GM12878 (cell line): ENCODE data around the gene RAI14. TPM values are rescaled to one million over a fixed set of nuclear protein-coding genes. Genes with fewer than 3 reads are reported as not detected.

Source experiments
- ATAC-seq: fragments of 200-7000 bp; cut with Tn5 transposase; 3 replicates; pipeline ENCODE4 v1.9.1; 2020; ENCODE audit warnings: mild to moderate bottlenecking, moderate library complexity
- BruUV-seq: library from RNA; stranded (reverse); fragments of 400-500 nt; replicated peaks from 2 replicates; lab custom pipeline; 2021; lab: Mats Ljungman, UMichigan
- CTCF ChIA-PET: fragments of 300-600 bp; sonication (Branson Sonifier 250); formaldehyde crosslinking; extraction: SDS; loops from one replicate; lab custom pipeline; 2021; ENCODE audit warnings: inconsistent platforms; lab: Yijun Ruan, JAX
- POLR2A ChIA-PET: fragments of 350-600 bp; formaldehyde crosslinking; extraction: SDS; loops from one replicate; lab custom pipeline; 2021; ENCODE audit warnings: inconsistent platforms; lab: Charles Lee
- RAD21 ChIA-PET: fragments of 300-600 bp; sonication (Branson Sonifier 250); formaldehyde crosslinking; loops from one replicate; lab custom pipeline; 2023; ENCODE audit warnings: antibody characterized with exemption; ENCODE audit not compliant: unreplicated experiment; lab: Charles Lee
- SMC1A ChIA-PET: fragments of 300-600 bp; sonication (Branson Sonifier 250); formaldehyde crosslinking; loops from one replicate; lab custom pipeline; 2023; ENCODE audit not compliant: unreplicated experiment, uncharacterized antibody; lab: Charles Lee
- DNase-seq: peaks from one replicate; pipeline ENCODE4 v3.0.0-alpha.2; 2011; ENCODE audit warnings: low read depth, low spot score
- FAIRE-seq: peaks from 3 replicates; lab custom pipeline; 2011; peaks lifted over from hg19 to GRCh38; lab: Jason Lieb, UNC
- H2AFZ ChIP-seq: 2 replicates; pipeline ENCODE4 v1.6.0; 2011; ENCODE audit warnings: low read depth, low read length, control low read depth; ENCODE audit not compliant: control insufficient read depth
- H3K27ac ChIP-seq: 2 replicates; pipeline ENCODE4 v1.5.1; 2011; ENCODE audit warnings: control low read depth; ENCODE audit not compliant: control insufficient read depth, insufficient read depth
- H3K27me3 ChIP-seq, 2 experiments: replicated peaks in 1 of 2; 2 replicates each; pipeline versions ENCODE4 v1.6.0 to v1.6.1; 2011; ENCODE audit warnings: low read length in 1 of 2; ENCODE audit not compliant: control insufficient read depth in 2 of 2, insufficient read depth in 2 of 2
- H3K36me3 ChIP-seq, 2 experiments: 2 replicates each; pipeline ENCODE4 v1.5.1; 2011; ENCODE audit warnings: low read length in 1 of 2; ENCODE audit not compliant: control insufficient read depth in 2 of 2, insufficient read depth in 2 of 2
- H3K4me1 ChIP-seq: 2 replicates; pipeline ENCODE4 v1.6.1; 2011; ENCODE audit warnings: mild to moderate bottlenecking, low read length, moderate library complexity, mixed read lengths; ENCODE audit not compliant: control insufficient read depth, insufficient read depth
- H3K4me2 ChIP-seq: 2 replicates; pipeline ENCODE4 v1.6.0; 2011; ENCODE audit warnings: control low read depth; ENCODE audit not compliant: control insufficient read depth, insufficient read depth
- H3K4me3 ChIP-seq: fragments of 200-600 bp; sonication (generic); 2 replicates; pipeline ENCODE4 v1.5.1; 2016
- H3K79me2 ChIP-seq: 2 replicates; pipeline ENCODE4 v1.6.0; 2011; ENCODE audit warnings: low read length; ENCODE audit not compliant: control insufficient read depth, insufficient read depth
- H3K9ac ChIP-seq: 2 replicates; pipeline ENCODE4 v1.8.0; 2011; ENCODE audit warnings: low read length, control low read depth, mixed read lengths; ENCODE audit not compliant: control insufficient read depth, insufficient read depth
- H3K9me3 ChIP-seq: replicated peaks from 3 replicates; pipeline ENCODE4 v1.5.1; 2011; ENCODE audit warnings: mild to moderate bottlenecking, low read length; ENCODE audit not compliant: control insufficient read depth, insufficient read depth
- H4K20me1 ChIP-seq: 2 replicates; pipeline ENCODE4 v1.6.0; 2011; ENCODE audit not compliant: control insufficient read depth, insufficient read depth
- ATF2 ChIP-seq: IDR thresholded peaks from 2 replicates; pipeline ENCODE4 v1.6.1; 2012; ENCODE audit warnings: low read length, inconsistent platforms
- BCL3 ChIP-seq: IDR thresholded peaks from 2 replicates; pipeline ENCODE4 v1.6.1; 2011; ENCODE audit warnings: borderline replicate concordance, low read depth, mild to moderate bottlenecking, moderate library complexity, low read length; ENCODE audit not compliant: insufficient read depth, poor library complexity, severe bottlenecking
- CBX3 ChIP-seq: fragments of 200-600 bp; sonication (generic); IDR thresholded peaks from 2 replicates; pipeline ENCODE4 v1.6.1; 2016; ENCODE audit warnings: low read depth, borderline replicate concordance
- CHD2 ChIP-seq: IDR thresholded peaks from 2 replicates; pipeline ENCODE4 v1.6.1; 2011; ENCODE audit warnings: low read depth, low read length, improper control_type of control experiment, borderline replicate concordance
- CREM ChIP-seq: IDR thresholded peaks from 2 replicates; pipeline ENCODE4 v1.6.1; 2014; ENCODE audit warnings: antibody characterized with exemption, low read depth
- EED ChIP-seq: sonication (generic); IDR thresholded peaks from 2 replicates; pipeline ENCODE4 v1.6.1; 2016; ENCODE audit warnings: antibody characterized with exemption, low read depth
- EP300 ChIP-seq, 2 experiments: fragments of 150-350 bp in 1 of 2; IDR thresholded peaks; 2 replicates each; pipeline ENCODE4 v1.6.1; 2011 to 2012; ENCODE audit warnings: low read depth in 2 of 2, low read length in 2 of 2, borderline replicate concordance in 1 of 2, improper control_type of control experiment in 1 of 2, inconsistent platforms in 1 of 2; ENCODE audit not compliant: control insufficient read depth in 1 of 2
- ESRRA ChIP-seq: IDR thresholded peaks from 2 replicates; pipeline ENCODE4 v1.6.1; 2012; ENCODE audit warnings: mild to moderate bottlenecking, low read length, improper control_type of control experiment
- HDAC6 ChIP-seq: fragments of 200-600 bp; sonication (generic); IDR thresholded peaks from one replicate; pipeline ENCODE4 v1.8.0; 2017; ENCODE audit warnings: antibody characterized with exemption; ENCODE audit not compliant: unreplicated experiment
- IKZF2 ChIP-seq, 2 experiments: fragments of 450-650 bp; IDR thresholded peaks; 2 replicates each; pipeline ENCODE4 v1.6.1; 2017; ENCODE audit warnings: mild to moderate bottlenecking in 2 of 2, moderate library complexity in 2 of 2
- JUNB ChIP-seq: IDR thresholded peaks from 2 replicates; pipeline ENCODE4 v1.6.1; 2016; ENCODE audit warnings: antibody characterized with exemption, mild to moderate bottlenecking
- KAT2A ChIP-seq: conservative IDR thresholded peaks from 2 replicates; pipeline ENCODE4 v1.6.1; 2011; ENCODE audit warnings: low read depth, low read length; ENCODE audit not compliant: control insufficient read depth
- NR2C1 ChIP-seq: fragments of 450-650 bp; IDR thresholded peaks from 2 replicates; pipeline ENCODE4 v1.6.1; 2017; ENCODE audit warnings: antibody characterized with exemption, mild to moderate bottlenecking, moderate library complexity
- POLR2A ChIP-seq: IDR thresholded peaks from 2 replicates; pipeline ENCODE4 v1.6.1; 2011; ENCODE audit warnings: low read depth, mild to moderate bottlenecking, low read length
- POU2F2 ChIP-seq: IDR thresholded peaks from 3 replicates; pipeline ENCODE4 v1.6.1; 2011; ENCODE audit warnings: low read depth, mild to moderate bottlenecking, low read length, borderline replicate concordance
- RFX5 ChIP-seq: IDR thresholded peaks from 2 replicates; pipeline ENCODE4 v1.6.1; 2011; ENCODE audit warnings: low read depth, low read length, improper control_type of control experiment
- SMAD5 ChIP-seq: IDR thresholded peaks from 2 replicates; pipeline ENCODE4 v1.6.1; 2016; ENCODE audit warnings: antibody characterized with exemption, low read depth
- SMARCA5 ChIP-seq: fragments of 450-650 bp; IDR thresholded peaks from 2 replicates; pipeline ENCODE4 v1.6.1; 2017; ENCODE audit warnings: mild to moderate bottlenecking
- YBX1 ChIP-seq: fragments of 450-650 bp; IDR thresholded peaks from 2 replicates; pipeline ENCODE4 v1.6.1; 2016; ENCODE audit warnings: antibody characterized with exemption
- ZNF24 ChIP-seq: fragments of 450-650 bp; IDR thresholded peaks from 2 replicates; pipeline ENCODE4 v1.6.1; 2017; ENCODE audit warnings: antibody characterized with exemption, mild to moderate bottlenecking
- whole genome bisulfite sequencing: methylation state at CpG from one replicate; pipeline ENCODE4 v1.1.6; 2016; ENCODE audit warnings: low lambda C conversion rate; ENCODE audit not compliant: insufficient replicate concordance, insufficient coverage; ENCODE audit errors: missing lambda C conversion rate; 5-methylcytosine and 5-hydroxymethylcytosine counted together
- in situ Hi-C: fragments of 300-500 bp; cut with MboI; formaldehyde crosslinking; loops from 9 replicates; pipeline ENCODE4 v1.14.3; 2018; ENCODE audit warnings: mixed read lengths
- intact Hi-C: fragments of 100-400 bp; cut with micrococcal nuclease; formaldehyde crosslinking; loops from one replicate; pipeline ENCODE4 v1.14.2; 2022; ENCODE audit not compliant: unreplicated experiment
- polyA plus RNA-seq, 11 experiments: library from polyadenylated mRNA; depleted of rRNA in 4 of 11; unstranded in 6 of 11; stranded (reverse) in 5 of 11; fragments of >200 nt; fragmentation: Nextera tagmentation in 4 of 11; fragmentation: Illumina TruSeq in 1 of 11; extraction: Ambion mirVana in 4 of 11; extraction: Trizol in 1 of 11; gene quantifications; 1 replicate in 1 of 11; 2 replicates in 10 of 11; pipeline versions ENCODE4 v1.2.1 to v1.2.3, GENCODE V29; 2011 to 2016; ENCODE audit warnings: inconsistent platforms in 2 of 11, missing spikeins in 2 of 11, low read depth in 1 of 11
- total RNA-seq, 4 experiments: library from RNA; depleted of rRNA in 3 of 4; stranded (reverse); fragments of >200 nt in 3 of 4; fragmentation: Illumina TruSeq in 1 of 4; extraction: Trizol in 1 of 4; gene quantifications; 2 replicates each; pipeline versions ENCODE4 v1.2.1 to v1.2.3, GENCODE V29; 2013 to 2021

Gene RAI14
- total and polyA plus RNA-seq, 10 of the 15 experiments (the other 5 are each of a cell fraction or from before 2014, with no cell fraction given) = 0.18 to 4.6 (median 1.9) TPM

DNA sequence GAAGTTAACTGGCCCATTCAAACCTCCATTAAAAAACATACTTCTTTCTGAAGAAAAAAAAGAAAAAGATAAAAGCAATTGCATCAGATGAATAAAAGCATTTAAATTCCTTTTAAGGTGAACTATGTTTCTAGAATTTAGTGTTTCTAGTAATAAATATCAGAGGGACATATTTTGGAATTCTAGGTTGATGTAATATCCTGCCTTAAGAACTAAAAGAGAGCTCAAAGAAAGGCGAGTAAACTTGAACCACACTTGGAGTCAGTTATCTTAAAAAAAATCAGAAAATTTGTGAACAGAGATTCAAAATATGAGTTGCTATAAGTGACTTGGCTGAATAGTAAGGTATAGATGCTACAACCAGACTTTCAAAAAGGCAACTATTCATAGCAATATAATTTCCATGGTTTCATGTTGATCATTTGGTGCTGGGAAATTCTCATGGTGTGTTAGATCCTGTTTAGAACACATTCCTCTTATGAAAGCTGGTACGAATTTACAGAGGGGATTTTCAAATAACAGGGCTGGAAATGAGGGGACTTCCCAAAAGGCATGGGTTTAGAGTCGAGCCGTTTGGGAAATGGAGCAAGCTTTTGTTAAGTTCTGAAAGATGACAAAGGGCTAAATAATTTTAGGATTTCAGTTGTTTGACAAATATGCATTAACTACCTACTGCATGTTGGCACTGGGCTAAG lies 37.6 kb upstream of the RAI14 start:
- Histone ChIP-seq H3K4me3 (no peak overlapping the region), H3K27me3 (no peaks in the 10 kb centered on the region), H3K9ac (no peak overlapping the region), H3K27ac (no peak overlapping the region), H3K79me2 (no peaks in the 10 kb centered on the region), H4K20me1 (no peaks in the 10 kb centered on the region), H3K4me1 (no peaks in the 10 kb centered on the region), H2AFZ (peak overlapping the region; percentile 48), H3K36me3 (no peaks in the 10 kb centered on the region), H3K9me3 (no peaks in the 10 kb centered on the region), H3K4me2 (no peak overlapping the region)
- ChIA-PET CTCF (no interaction called here), POLR2A (no interaction called here), RAD21 (no interaction called here), SMC1A (interaction anchor here (0.6 to 1.3 kb wide), 4 partner anchors 10 to 131 kb away, joined by 3 to 4 read pairs (median 4); no protein-coding TSS in a partner anchor)
- 0% methylated on average over 4 of the region's 4 CpGs for WGBS
- in situ Hi-C loops = no loop called here
- intact Hi-C loops = no loop called here
- no TSS peak for BruUV-seq
- ATAC-seq = no peak; the same call in 1 of the 3 replicates
- DNase-seq = no peak
- no peak for FAIRE-seq
- TF ChIP-seq POU2F2 = no peak
- TF ChIP-seq RFX5 = no peak
- TF ChIP-seq BCL3 = peak; percentile 25
- no peak for TF ChIP-seq SMARCA5
- TF ChIP-seq YBX1 = no peak
- TF ChIP-seq POLR2A = no peak
- peak; percentile 45; the same call in 1 of the 2 replicates for TF ChIP-seq ATF2
- no peak for TF ChIP-seq SMAD5
- no peak for TF ChIP-seq HDAC6
- peak; percentile 43; the same call in 1 of the 2 replicates for TF ChIP-seq EED
- peak; percentile 13; the same call in 1 of the 2 replicates for TF ChIP-seq JUNB
- TF ChIP-seq CHD2 = no peak
- TF ChIP-seq NR2C1 = no peak
- TF ChIP-seq KAT2A = no peak
- no peak for TF ChIP-seq IKZF2 (IDR thresholded peaks at IDR 0.05)
- no peak for TF ChIP-seq CBX3
- TF ChIP-seq EP300 (IDR thresholded peaks at IDR 0.05; ENCODE audit: borderline replicate concordance in 1 of 2, control insufficient read depth in 1 of 2, low read depth in 2 of 2, low read length in 2 of 2) = no peak
- 0 out of 2 replicates have a peak, but pooled peaks have one; percentile 12 for TF ChIP-seq CREM
- TF ChIP-seq ESRRA = no peak
- TF ChIP-seq ZNF24 = no peak
